Lung microvascular endothelial cell (primary cell): ENCODE results near the gene AKAP11. TPM values are rescaled to one million over a fixed set of nuclear protein-coding genes. Genes with fewer than 3 reads are reported as not detected.

Source experiments
- DNase-seq, 2 donors: peaks; one replicate each; pipeline versions ENCODE4 v3.0.0 to v3.0.0-alpha.2; 2010; ENCODE audit warnings: low read depth in 2 of 2
- total RNA-seq: library from RNA; depleted of rRNA; stranded (reverse); fragments of >200 nt; gene quantifications from 2 replicates; pipeline ENCODE4 v1.2.1, GENCODE V29; 2014

Gene AKAP11
- total RNA-seq, 1 donor from 2014 or later, result 19.2 TPM

DNA sequence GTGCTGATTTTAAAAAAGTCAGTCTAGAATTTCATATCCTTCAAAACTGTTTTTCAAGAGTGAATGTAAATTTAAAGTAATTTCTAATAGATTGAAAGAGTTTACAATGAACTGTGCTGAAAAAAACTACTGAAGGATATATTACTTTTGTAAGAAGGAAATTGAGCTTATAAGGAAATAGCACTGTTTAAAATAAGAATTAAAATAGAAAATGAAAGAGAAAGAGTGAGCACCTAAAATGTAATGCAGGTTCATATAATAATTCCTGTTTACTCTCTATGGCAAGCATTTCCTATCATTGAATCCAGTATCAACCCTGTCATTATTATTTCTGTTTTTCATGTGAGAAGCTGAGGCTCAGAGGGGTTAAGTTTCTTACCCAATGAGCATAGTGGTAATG, 57.3 kb downstream of the AKAP11 start:
- DNase-seq, result no peak

DNA sequence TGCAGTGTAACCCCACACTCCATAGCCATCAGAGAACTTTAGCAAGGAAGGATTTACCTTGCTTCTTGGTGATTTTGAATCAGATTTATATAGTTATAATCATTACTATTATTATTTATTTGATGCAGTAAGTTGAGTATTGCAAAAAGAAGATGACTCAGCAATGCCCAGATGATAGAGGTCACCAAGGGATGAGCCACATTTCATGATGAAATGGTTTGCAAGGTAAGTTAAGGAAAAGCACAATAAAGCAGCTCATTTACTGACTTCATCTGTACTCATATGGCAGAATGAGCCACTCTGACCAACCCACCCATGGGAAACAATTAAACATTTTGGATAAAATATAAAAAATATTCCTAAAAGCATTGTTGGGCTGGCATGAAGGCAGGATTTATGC, 59.1 kb downstream of the AKAP11 start:
- no peak for DNase-seq

DNA sequence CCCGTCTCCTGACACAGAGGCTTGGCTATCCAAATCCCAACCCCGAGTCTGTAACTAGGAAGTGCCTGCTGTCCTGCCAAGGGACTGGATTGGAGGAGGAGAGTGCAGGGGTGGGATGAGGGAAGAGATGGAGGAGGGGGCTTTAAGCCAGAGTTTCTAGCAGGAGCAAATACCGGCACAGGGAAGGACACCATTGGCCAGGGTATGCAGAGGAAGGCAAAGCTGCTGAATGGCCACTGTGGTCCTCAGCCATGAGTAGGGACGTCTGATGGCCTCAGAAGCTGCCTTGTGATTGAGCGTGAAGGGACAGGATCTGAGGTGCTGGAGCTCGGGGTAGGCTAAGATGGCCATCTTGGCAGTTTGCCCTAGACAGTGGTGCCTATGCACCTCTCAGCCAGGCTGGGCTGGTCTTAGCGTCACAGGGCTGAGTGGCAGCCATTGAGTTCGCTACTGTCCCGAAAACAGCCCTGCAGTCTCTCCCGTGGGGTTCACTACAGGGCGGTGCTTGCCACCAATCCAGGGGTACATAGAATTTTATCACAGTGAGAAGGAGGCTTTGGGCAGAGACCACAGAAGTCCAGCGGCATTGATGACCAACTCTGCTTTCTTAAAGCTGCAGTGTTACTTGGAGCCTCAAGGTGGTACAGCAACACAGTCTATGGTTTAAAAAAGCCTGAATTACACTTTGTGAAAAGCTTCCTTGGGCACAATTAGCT, 61.8 kb downstream of the AKAP11 start:
- DNase-seq, result peak; percentile 7 to 70

DNA sequence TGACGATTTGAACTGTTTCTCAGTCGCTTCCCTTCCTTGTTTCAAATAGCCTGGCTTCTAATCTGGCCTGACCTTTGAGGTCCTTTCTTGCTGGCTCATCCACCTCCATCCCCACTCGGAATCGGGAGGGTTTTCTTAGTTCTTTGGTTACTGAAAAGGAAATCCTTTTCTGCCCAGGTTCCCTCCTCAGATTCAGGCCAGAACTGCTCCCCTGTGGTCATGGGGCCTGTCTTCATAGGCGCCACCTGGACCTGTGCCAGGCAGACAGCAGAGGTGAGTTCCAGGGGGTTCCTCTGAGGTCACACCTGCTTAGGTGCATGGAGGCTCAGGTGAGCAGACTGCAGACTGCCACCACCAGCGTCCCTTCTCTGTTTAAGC, 62.4 kb downstream of the AKAP11 start:
- DNase-seq, result no peak

DNA sequence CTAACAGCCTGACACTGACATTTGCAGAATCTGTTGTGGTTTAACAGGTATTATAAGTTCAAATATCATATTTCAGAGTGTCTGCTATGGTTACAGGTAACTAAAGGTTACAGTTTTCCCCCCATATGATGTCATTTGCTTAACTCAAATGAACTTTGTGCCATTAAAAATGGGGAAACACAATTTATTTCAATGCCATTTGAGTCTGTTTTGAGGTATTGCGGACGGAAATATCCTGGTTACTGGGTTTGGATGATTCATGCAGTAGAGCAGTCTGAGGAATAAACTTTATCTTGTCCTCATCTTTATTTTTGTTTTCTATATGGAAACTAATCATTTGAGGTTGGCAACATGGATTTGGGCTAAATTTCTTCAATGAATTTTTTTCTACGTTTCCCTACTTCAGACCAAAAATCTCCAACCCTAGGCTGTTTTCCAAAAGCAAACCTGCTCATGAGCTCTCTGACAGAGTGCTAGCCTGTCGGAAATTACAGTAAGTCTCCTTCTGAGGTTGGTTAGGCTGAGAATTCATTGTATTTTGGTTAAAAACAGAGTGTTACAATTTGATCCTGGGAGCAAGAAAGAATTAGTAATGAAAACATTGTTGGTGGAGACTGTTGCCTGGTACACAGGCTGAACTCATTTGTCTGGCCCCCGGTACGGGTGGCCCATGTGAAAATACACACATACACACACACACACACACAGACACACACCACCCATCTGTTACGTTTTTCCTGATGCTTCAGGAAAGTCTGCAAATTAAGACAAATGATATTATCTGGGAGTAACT, 66.1 kb downstream of the AKAP11 start:
- DNase-seq, result peak in 1 of 2 donors; percentile 15

DNA sequence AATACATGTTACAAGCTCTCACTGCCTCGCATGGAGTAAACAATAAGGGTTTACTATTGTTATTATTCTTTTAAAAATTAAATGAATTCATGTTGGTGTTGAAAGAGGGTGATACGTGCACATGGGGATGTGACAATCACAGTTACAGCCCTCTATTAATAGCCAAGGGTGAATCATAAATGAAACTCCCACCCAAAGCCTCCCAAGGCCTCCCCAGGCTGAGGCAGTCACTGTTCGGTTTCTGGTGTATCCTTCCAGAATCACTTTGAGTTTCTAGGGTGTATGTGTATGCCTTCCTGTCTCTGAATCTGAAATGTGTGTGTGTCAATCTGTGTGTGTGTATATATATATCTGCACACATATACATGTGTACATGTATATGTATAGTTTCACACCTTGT, 73.4 kb downstream of the AKAP11 start:
- no peak for DNase-seq

DNA sequence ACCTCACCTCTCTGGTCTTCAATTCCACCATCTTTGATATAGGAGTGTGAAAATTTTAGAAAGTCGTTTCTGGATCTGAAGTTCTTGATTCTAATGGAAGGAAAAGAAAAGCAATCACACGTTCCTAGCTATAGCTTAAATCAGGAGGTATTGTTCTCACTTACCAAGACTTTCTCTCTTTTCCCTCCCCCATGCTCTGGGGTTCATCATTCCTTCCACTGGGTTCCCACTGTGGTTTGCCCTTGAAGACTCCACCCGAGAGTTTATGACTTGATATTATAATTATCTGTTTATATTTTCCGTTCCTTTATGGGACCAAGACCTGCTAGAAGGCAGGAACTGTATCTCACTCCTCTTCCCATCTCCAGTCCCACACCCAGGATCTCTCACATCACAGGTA, 76.6 kb downstream of the AKAP11 start:
- no peak for DNase-seq

DNA sequence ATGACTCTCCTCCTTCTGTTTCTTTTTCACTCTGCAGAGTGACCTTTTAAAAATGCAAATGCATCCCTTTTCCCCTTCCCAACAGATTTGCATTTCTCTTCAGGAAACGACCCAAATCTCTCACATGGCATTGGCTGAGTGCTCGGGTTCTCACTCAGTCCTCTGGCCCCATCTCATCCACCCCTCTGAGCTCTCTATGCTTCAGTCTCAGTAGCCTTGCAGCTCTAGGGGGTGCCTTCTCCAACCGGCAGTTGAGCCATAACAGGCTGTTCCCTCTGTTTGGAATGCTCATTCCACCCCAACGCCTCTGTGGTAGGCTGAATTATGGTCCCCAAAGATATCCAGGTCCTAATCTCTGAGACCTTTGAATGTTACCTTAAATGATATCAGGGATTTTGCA, 78.2 kb downstream of the AKAP11 start:
- no peak for DNase-seq

DNA sequence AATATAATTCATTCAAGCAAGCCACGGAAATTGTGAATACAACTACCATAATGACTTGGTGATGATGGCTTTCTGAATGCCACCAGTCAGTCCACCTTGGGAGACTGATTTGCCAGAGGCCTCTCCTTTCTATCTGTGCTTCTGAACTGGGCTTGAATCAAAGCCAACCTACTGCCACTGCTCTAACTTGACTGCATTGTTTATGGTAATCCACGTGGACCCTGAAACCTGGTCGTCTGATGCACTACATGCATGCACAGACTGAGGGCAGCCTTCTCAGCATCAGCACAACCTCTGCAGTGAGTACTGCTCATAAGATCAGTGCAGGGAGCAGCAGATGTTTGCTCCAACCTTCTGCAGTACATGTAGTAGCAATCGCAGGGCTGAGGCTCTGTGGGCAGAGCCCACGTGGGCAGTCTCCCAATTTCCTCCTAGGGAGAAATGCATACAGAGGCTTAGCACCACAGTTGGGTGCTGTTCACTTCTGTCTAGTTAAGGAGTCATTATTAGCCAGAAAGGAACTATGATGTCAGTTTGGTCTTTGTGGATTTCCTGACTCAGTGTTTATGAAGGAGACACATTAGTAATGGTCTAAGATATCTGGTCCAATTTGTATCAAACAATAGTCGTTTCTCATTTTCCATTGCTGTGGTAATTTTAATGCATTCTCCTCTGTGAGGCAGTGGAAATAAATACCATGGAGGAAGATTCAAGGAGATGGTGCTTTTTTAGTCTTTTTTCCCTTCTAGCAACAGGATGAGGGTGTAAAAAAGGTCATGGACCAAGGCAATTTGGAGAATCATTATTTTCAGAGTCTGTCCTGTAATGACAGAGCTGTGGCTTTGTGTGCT, 82.5 kb downstream of the AKAP11 start:
- DNase-seq, result peak in 1 of 2 donors; percentile 88

DNA sequence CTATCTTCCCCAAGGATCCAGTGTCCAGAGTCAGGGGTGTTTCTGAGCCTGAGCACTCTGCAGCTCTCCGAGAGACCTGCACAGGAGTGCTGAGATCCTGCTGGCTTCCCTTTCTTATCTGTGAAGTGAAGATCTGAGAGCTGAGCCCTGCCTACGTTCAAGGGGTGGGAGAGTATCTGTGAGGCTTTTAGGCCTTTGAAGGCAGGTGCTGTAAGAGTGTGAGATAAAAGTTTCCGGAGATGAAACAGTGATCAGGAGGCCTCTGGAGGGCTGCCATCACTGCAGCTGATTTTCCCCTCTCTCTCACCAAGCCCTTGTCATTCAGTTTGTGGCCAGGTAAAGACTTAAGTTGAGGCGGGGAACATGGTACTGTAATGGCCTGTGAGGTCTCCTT, 83.1 kb downstream of the AKAP11 start:
- DNase-seq, result no peak

DNA sequence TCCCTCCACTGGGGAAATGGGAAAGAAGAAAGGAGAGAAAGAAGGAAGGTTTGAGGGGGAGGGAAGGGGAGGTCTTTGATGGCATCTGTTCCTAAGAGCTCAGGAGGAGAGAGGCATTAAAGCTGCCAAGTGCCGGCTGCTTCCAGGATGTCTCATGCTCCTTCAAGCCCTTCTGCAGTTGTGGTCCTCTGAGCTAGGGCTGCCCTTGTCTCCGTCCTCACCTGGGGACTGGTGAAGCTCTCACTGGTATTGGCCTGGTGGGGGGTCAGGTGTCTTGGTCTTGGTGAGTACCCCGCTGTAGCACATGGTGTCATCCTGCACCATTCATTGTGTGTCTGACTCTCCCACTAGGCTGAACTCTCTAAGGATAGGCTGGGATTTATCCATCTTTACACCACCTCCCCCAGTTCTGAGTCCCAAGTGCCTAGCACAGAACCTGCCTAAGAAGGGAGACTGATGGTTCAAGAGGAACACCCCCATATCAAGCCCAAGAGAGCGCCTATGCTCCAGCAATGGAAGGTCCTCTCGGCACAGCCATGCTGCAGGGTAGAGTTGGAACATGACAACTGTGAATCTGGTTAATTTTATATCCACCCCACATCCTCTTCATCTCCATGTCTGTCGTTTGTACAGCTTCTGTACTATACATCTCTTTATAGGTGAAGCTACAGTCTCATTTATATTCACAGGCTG, 83.7 kb downstream of the AKAP11 start:
- DNase-seq, result no peak

DNA sequence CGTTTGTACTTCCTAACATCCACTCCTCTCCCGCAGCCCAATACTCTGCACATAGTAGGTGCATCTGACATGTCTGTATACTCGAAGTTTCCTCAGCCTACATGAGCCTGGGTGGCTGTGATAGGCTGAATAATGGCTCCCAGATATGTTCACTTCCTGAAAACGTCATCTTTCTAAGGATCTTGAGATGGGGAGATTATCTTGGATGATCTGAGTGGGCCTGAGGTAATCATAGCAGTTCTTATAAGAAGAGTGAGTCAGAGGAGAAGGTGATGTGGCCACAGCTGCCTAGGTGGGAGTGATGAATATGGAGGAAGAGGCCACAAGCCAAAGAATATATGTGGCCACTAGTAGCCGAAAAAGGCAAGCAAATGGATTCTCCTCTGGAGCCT, 84.2 kb downstream of the AKAP11 start:
- DNase-seq, result no peak

DNA sequence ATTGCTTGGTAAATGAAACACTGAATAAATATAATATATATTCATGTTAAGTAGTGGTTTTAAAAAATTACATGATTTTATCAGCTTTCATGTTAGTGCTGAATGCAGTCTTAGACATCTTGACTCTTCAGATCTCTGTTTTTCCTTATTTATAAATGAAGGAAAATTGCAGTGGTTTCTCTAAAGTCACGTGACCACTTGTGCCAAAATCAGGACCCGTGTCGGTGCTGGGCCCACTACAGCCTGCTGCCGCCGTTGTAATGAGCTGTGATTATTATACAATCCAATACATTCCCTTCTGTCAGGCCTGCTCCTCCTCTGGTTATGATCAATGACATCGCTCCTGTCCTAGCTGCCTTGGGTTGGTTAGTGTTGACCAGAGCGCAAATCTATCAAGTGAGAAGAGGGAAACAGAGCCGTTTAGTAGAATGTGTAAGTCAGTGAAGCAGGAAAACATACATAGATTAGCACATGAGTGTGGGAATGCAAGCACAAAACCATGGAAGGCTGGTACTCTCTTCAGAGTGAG, 88.2 kb downstream of the AKAP11 start:
- no peak for DNase-seq

DNA sequence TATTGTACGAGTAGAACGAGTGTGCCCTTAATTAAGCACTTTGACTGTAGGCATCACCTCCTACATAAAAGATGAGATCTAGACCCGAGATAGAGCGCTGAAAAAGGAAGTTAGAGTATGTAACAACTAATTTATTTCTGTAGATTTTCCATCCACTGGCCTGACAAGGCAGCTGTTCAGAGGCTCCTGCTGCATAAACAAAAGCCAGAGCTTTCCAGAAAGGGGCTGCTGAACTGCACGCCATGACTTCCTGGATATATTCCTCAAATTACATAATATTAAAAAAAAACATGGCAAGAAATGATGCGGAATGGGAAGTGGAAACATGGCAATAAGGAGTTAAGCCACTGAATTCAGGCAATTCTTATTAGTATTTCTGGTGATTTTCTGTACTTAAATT, 89.7 kb downstream of the AKAP11 start:
- peak in 1 of 2 donors; percentile 85 for DNase-seq

DNA sequence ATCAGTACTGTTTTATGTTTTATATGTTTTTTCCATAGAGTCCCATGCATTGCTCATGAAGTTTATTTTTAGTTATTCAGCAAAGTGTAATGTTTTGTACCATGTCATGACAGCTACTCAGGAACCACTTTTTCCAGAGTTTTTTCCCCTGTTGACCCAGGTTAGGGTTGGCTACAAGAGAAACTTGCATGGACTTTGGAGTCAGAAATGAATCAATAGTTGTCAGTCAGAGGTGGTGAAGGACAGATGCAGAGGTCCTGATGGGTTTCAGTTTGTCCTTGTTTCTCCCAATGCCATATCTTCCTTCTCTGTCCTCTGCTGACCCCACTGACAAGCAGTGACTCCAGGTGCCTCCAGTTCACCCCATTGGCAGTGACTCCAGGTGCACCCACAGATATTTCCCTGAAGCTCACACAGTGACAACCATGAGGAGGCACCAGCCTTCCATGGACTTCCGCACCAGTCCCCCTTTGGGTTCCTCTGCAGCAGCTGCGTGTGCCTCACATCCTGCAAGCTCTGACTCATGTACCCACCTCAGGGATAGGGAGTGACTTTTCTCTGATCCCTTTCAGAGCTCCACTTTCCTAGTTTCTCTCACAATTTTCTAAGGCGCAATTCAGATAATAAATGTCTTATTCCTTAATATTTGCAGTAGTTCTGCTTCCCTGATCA, 92.1 kb downstream of the AKAP11 start:
- DNase-seq, result peak; percentile 16 to 95

DNA sequence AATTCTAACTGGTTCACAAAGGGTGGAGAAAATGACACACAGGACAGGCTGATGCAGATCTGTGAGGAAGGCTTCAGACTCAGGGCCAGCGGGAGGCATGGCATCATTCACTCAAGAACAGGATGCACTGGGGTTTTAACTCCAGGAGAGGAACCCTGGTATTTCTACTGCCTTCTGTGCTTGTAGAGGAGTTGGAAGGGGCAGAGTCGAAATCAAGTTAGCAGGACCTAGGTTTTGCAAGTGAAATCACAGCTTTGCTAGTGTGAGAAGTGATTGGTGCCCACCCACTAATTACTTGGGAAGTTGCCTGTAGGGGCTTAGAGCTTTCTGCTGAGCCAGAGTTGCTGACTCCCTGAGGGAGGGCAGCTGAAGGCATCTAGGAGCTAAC, 92.7 kb downstream of the AKAP11 start:
- no peak for DNase-seq

DNA sequence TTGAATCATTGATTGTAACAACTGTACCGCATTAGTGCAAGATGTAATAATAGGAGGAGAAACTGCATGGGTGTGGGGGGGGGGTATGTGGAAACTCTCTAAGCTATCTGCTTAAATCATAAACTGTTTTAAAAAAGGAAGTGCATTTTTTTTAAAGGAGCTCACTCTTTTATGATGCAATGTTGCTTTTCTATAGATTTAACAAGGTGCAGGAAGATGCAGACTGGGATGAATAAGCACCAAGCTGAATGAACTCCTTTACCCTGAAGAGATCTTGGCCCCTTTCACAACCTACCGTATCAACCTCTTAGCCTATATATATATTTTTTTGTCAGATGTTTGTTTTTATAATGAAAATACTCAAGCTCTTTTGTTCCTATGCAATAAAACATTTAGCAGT, 95.9 kb downstream of the AKAP11 start:
- DNase-seq, result no peak

DNA sequence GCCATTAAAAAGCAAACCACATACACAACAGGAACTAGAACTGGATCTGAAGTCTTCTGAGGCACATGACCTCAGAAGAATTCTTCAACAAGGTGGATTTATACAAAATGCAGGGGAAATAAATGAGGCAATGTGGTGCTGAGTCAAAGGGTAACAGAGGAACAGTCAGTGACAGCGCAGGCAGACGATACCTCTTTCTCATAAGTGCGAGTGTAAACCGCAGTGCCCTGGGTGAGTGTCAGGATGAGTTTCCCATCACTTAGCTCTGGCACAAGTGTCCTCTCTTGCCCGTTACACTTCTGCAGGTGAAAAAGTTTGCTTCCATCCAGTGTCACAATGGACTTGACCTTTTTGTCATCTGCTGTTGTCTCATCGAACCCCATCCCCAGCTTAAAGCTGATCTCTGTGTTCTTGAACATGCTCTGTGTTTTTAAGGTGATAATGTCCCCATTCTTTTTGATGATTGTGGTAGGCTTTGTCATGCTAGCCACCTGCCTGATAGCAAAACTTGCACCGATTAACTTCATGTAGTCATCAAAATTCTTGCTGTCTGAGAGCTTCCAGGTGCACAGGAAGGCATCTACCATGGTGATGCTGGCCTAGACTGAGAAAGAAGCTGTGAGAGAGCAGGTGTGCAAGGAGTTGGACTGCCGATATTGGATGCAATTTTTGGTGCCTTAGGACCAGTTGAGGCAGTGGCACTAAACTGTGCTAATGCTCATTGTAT, 97.3 kb downstream of the AKAP11 start:
- DNase-seq, result no peak

DNA sequence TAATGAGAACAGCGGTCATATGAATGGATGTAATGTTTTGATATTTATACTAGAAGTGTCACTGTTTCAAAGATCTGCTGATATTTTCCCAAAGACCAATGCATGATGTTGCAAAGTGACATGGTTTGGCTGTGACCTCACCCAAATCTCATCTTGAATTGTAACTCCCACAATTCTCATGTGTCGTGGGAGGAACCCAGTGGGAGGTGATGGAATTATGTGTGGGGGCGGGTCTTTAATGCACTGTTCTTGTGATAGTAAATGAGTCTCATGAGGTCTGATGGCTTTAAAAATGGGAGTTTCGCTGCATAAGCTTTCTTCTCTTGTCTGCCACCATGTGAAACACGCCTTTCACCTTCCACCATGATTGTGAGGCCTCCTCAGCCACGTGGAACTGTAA, 98.3 kb downstream of the AKAP11 start:
- no peak for DNase-seq
